Mucosa of rectum (tissue), 2 donors: ENCODE results near the gene ETV3L.

ENCODE experiments used
- H3K27ac ChIP-seq, 2 donors: one replicate each; pipeline ENCODE4 v1.7.0; 2013; ENCODE audit warnings: inconsistent platforms in 2 of 2, low read depth in 2 of 2, low read length in 2 of 2
- H3K27me3 ChIP-seq, 2 donors: one replicate each; pipeline ENCODE4 v1.7.0; 2013; ENCODE audit warnings: low read length in 2 of 2; ENCODE audit not compliant: control insufficient read depth in 2 of 2, insufficient read depth in 2 of 2
- H3K36me3 ChIP-seq, 2 donors: one replicate each; pipeline ENCODE4 v1.7.0; 2013; ENCODE audit warnings: low read length in 2 of 2; ENCODE audit not compliant: control insufficient read depth in 2 of 2, insufficient read depth in 2 of 2
- H3K4me1 ChIP-seq, 2 donors: one replicate each; pipeline ENCODE4 v1.7.0; 2013; ENCODE audit warnings: low read length in 2 of 2, mild to moderate bottlenecking in 1 of 2; ENCODE audit not compliant: control insufficient read depth in 2 of 2, insufficient read depth in 2 of 2
- H3K4me3 ChIP-seq, 2 donors: one replicate each; pipeline ENCODE4 v1.7.0; 2013; ENCODE audit warnings: low read length in 2 of 2
- H3K9ac ChIP-seq, 2 donors: one replicate each; pipeline ENCODE4 v1.7.0; 2013; ENCODE audit warnings: low read length in 2 of 2, low read depth in 1 of 2, mild to moderate bottlenecking in 1 of 2
- H3K9me3 ChIP-seq, 2 donors: one replicate each; pipeline ENCODE4 v1.7.0; 2013; ENCODE audit warnings: low read length in 2 of 2; ENCODE audit not compliant: control insufficient read depth in 2 of 2
- donor health status: healthy.
- donor health status: Normal muscosa, but diverticular disease.

Gene ETV3L

GRCh38 chr1:157132616-157133167, 33.1 kb upstream of the ETV3L start:
- H3K27me3 ChIP-seq, result no peaks in the 10 kb centered on the region
- no peak overlapping the region for H3K4me3 ChIP-seq
- peaks cover 15 to 21% of the 10 kb centered on the region in 2 donors for H3K4me1 ChIP-seq
- H3K27ac ChIP-seq, result no peak overlapping the region
- H3K9me3 ChIP-seq, result no peaks in the 10 kb centered on the region
- H3K9ac ChIP-seq, result no peak overlapping the region
- peaks cover 60 to 75% of the 10 kb centered on the region in 2 donors for H3K36me3 ChIP-seq

- Histone ChIP-seq H3K4me1 (peaks cover 13 to 16% of the 10 kb centered on the region in 2 donors), H3K36me3 (peaks cover 60 to 75% of the 10 kb centered on the region in 2 donors), H3K27me3 (no peaks in the 10 kb centered on the region), H3K9me3 (no peaks in the 10 kb centered on the region), H3K27ac (no peak overlapping the region), H3K4me3 (no peak overlapping the region), H3K9ac (no peak overlapping the region)
These were observed 32.5 kb upstream of the ETV3L start for GRCh38 chr1:157132111-157132510.

- no peak overlapping the region for H3K4me3 ChIP-seq
- H3K27ac ChIP-seq, result no peak overlapping the region
- no peaks in the 10 kb centered on the region for H3K27me3 ChIP-seq
- peaks cover 63 to 79% of the 10 kb centered on the region in 2 donors for H3K36me3 ChIP-seq
- H3K9me3 ChIP-seq, result no peaks in the 10 kb centered on the region
- H3K9ac ChIP-seq, result no peak overlapping the region
- peaks cover 5 to 8% of the 10 kb centered on the region in 2 donors for H3K4me1 ChIP-seq
These were observed 31.7 kb upstream of the ETV3L start for GRCh38 chr1:157131281-157131680.

GRCh38 chr1:157124855-157125254, 25.2 kb upstream of the ETV3L start:
- Histone ChIP-seq H3K27me3 (no peaks in the 10 kb centered on the region), H3K9me3 (no peaks in the 10 kb centered on the region), H3K4me3 (no peak overlapping the region), H3K9ac (no peak overlapping the region), H3K27ac (no peak overlapping the region), H3K36me3 (peaks cover 44 to 55% of the 10 kb centered on the region in 2 donors), H3K4me1 (no peaks in the 10 kb centered on the region)

- H3K27ac ChIP-seq, result no peak overlapping the region
- no peaks in the 10 kb centered on the region for H3K9me3 ChIP-seq
- no peaks in the 10 kb centered on the region for H3K4me1 ChIP-seq
- no peak overlapping the region for H3K9ac ChIP-seq
- peaks cover 17 to 19% of the 10 kb centered on the region in 2 donors for H3K36me3 ChIP-seq
- H3K4me3 ChIP-seq, result no peak overlapping the region
- no peaks in the 10 kb centered on the region for H3K27me3 ChIP-seq
These were observed 19.8 kb upstream of the ETV3L start for GRCh38 chr1:157119448-157119847.

GRCh38 chr1:157119008-157119407, 19.4 kb upstream of the ETV3L start:
- no peak overlapping the region for H3K9ac ChIP-seq
- H3K4me1 ChIP-seq, result no peaks in the 10 kb centered on the region
- no peak overlapping the region for H3K4me3 ChIP-seq
- H3K9me3 ChIP-seq, result no peaks in the 10 kb centered on the region
- H3K27ac ChIP-seq, result no peak overlapping the region
- H3K36me3 ChIP-seq, result peaks cover 13 to 15% of the 10 kb centered on the region in 2 donors
- H3K27me3 ChIP-seq, result no peaks in the 10 kb centered on the region

GRCh38 chr1:157117527-157118057, 18.0 kb upstream of the ETV3L start:
- H3K9ac ChIP-seq, result no peak overlapping the region
- H3K27ac ChIP-seq, result no peak overlapping the region
- H3K4me3 ChIP-seq, result no peak overlapping the region
- H3K9me3 ChIP-seq, result no peaks in the 10 kb centered on the region
- H3K4me1 ChIP-seq, result no peaks in the 10 kb centered on the region
- peaks cover 0 to 2% of the 10 kb centered on the region in 2 donors for H3K27me3 ChIP-seq
- H3K36me3 ChIP-seq, result peaks cover 0 to 2% of the 10 kb centered on the region in 2 donors

- Histone ChIP-seq H3K27me3 (peaks cover 0 to 5% of the 10 kb centered on the region in 2 donors), H3K4me1 (no peaks in the 10 kb centered on the region), H3K9me3 (no peaks in the 10 kb centered on the region), H3K27ac (no peak overlapping the region), H3K4me3 (no peak overlapping the region), H3K9ac (no peak overlapping the region), H3K36me3 (no peaks in the 10 kb centered on the region)
These were observed 17.1 kb upstream of the ETV3L start for GRCh38 chr1:157116737-157117103.

- Histone ChIP-seq H3K27ac (no peak overlapping the region), H3K4me3 (no peak overlapping the region), H3K9ac (no peak overlapping the region), H3K27me3 (peaks cover 0 to 5% of the 10 kb centered on the region in 2 donors), H3K9me3 (no peaks in the 10 kb centered on the region), H3K4me1 (no peaks in the 10 kb centered on the region), H3K36me3 (no peaks in the 10 kb centered on the region)
These were observed 16.5 kb upstream of the ETV3L start for GRCh38 chr1:157115851-157116736.

GRCh38 chr1:157115429-157115838, 15.8 kb upstream of the ETV3L start:
- no peaks in the 10 kb centered on the region for H3K4me1 ChIP-seq
- no peaks in the 10 kb centered on the region for H3K36me3 ChIP-seq
- H3K9ac ChIP-seq, result no peak overlapping the region
- H3K9me3 ChIP-seq, result no peaks in the 10 kb centered on the region
- H3K4me3 ChIP-seq, result no peak overlapping the region
- peaks cover 0 to 5% of the 10 kb centered on the region in 2 donors for H3K27me3 ChIP-seq
- H3K27ac ChIP-seq, result no peak overlapping the region
